ENCODE data around the gene CASKIN1.

Gene CASKIN1

DNA sequence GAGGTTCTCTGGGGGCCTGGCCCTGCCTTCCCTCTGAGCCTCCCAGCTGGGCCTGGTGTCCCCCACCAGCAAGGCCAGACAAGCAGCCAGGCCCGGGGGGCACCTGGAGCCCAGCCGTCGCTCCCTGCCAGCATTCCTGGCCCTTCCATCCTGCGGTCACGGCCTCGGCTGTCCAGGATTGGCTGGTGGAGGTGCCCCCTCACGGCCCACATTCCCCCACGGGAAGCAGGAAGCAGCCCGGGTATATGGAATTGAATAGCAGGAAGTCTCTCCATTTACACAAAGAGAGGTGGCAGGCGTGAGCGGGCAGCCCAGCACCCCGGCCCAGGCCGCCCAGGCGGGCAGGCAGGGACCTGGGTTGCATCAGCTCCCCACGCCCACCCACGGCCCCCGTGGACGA lies 26.3 kb downstream of the CASKIN1 start:
- Histone ChIP-seq H3K27ac (no peak overlapping the region), H3K9ac (no peak overlapping the region), H3K4me2 (no peak overlapping the region), H2AFZ (ENCODE audit: low read depth) (no peak overlapping the region), H3K27me3 (ENCODE audit: insufficient read depth, low read depth) (no peaks in the 10 kb centered on the region), H3K4me3 (IDR thresholded peaks at IDR 0.05; ENCODE audit: insufficient read depth, low read depth, low read length) (no peak overlapping the region), H3K79me2 (ENCODE audit: insufficient read depth, low read depth) (no peaks in the 10 kb centered on the region), H4K20me1 (ENCODE audit: insufficient read depth) (no peaks in the 10 kb centered on the region), H3K36me3 (ENCODE audit: insufficient read depth) (no peaks in the 10 kb centered on the region), H3K4me1 (ENCODE audit: low read depth, poor library complexity, severe bottlenecking) (peaks cover 11% of the 10 kb centered on the region)
- TF ChIP-seq, protein P1, sequence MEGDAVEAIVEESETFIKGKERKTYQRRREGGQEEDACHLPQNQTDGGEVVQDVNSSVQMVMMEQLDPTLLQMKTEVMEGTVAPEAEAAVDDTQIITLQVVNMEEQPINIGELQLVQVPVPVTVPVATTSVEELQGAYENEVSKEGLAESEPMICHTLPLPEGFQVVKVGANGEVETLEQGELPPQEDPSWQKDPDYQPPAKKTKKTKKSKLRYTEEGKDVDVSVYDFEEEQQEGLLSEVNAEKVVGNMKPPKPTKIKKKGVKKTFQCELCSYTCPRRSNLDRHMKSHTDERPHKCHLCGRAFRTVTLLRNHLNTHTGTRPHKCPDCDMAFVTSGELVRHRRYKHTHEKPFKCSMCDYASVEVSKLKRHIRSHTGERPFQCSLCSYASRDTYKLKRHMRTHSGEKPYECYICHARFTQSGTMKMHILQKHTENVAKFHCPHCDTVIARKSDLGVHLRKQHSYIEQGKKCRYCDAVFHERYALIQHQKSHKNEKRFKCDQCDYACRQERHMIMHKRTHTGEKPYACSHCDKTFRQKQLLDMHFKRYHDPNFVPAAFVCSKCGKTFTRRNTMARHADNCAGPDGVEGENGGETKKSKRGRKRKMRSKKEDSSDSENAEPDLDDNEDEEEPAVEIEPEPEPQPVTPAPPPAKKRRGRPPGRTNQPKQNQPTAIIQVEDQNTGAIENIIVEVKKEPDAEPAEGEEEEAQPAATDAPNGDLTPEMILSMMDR (conservative IDR thresholded peaks at IDR 0.05; ENCODE audit: low read depth, low read length) = no peak

DNA sequence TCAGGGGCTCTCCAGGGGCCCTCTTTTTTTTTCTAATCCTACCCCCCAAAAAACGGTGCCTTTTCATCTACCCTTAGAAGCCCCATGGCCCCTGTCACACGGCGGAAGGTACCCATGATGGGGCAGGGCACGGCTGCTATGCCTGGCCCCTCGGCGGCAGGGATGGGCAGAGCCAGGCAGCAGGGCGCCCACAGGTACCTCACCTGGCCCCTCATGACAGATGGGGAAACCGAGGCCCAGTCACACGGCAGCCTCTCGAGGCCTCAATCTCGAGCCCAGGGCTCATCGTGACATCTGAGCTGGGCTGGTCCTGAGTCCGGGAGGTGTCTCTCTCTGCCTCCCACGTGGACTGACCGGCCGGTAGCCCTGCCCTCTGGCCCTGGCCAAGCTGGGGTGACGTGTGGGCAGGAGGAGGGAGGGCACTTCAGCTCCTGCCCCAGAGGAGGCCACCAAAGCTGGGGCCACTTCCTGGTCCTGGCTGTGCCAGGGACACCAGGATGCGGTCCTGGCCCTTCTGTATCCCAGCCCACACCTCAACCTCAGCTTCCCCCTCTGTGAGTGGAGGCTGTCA lies 29.3 kb downstream of the CASKIN1 start:
- Histone ChIP-seq H3K79me2 (ENCODE audit: insufficient read depth, low read depth) (peaks cover 18% of the 10 kb centered on the region; the same call in 1 of the 2 replicates), H3K4me3 (IDR thresholded peaks at IDR 0.05; ENCODE audit: insufficient read depth, low read depth, low read length) (no peak overlapping the region), H3K27me3 (ENCODE audit: insufficient read depth, low read depth) (no peaks in the 10 kb centered on the region), H3K4me2 (no peak overlapping the region), H3K36me3 (ENCODE audit: insufficient read depth) (no peaks in the 10 kb centered on the region), H4K20me1 (ENCODE audit: insufficient read depth) (no peaks in the 10 kb centered on the region), H3K4me1 (ENCODE audit: low read depth, poor library complexity, severe bottlenecking) (peaks cover 11% of the 10 kb centered on the region), H2AFZ (ENCODE audit: low read depth) (no peak overlapping the region), H3K9ac (no peak overlapping the region), H3K27ac (no peak overlapping the region)
- TF ChIP-seq, protein P1 (conservative IDR thresholded peaks at IDR 0.05; ENCODE audit: low read depth, low read length) = no peak

DNA sequence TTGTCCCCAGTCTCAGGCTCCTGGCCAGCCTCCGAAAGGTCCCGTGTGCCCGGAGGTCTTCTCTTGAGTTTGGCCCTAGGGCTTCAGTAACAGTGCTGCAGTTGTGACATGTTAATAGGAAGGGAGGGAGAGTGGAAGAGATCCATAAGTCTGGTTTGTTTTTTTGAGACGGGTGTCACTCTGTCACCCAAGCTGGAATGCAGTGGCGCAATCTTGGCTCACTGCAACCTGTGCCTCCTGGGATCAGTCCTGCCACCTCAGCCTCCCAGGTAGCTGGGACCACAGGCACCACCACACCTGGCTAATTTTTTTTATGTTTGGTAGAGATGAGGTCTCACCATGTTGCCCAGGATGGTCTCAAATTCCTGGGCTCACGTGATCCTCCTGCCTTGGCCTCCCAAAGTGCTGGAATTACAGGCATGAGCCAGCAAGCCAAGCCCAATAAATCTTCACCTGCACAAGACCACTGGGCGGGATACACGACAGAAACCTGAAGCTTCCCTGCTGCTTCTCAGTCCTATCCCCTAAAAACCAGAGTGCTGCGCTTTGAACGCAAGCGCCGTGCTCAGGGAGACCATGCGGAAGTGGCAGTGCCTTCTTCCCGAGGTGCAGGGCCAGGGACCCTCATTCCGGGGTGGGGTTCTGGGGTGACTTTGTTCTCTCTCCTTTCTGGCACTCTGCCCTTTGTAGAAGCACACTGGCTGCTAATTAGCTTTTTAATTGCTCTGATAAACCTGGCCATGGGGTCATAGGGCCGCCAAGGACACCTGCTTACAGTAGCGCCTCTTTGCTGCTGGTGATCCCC lies 29.9 kb downstream of the CASKIN1 start:
- Histone ChIP-seq H3K4me3 (IDR thresholded peaks at IDR 0.05; ENCODE audit: insufficient read depth, low read depth, low read length) (no peak overlapping the region), H3K4me1 (ENCODE audit: low read depth, poor library complexity, severe bottlenecking) (peaks cover 11% of the 10 kb centered on the region), H3K36me3 (ENCODE audit: insufficient read depth) (no peaks in the 10 kb centered on the region), H3K79me2 (ENCODE audit: insufficient read depth, low read depth) (peaks cover 25% of the 10 kb centered on the region; the same call in 1 of the 2 replicates), H3K27ac (no peak overlapping the region), H2AFZ (ENCODE audit: low read depth) (no peak overlapping the region), H3K9ac (no peak overlapping the region), H3K27me3 (ENCODE audit: insufficient read depth, low read depth) (no peaks in the 10 kb centered on the region), H3K4me2 (no peak overlapping the region), H4K20me1 (ENCODE audit: insufficient read depth) (no peaks in the 10 kb centered on the region)
- TF ChIP-seq, protein P1 (conservative IDR thresholded peaks at IDR 0.05; ENCODE audit: low read depth, low read length) = no peak

DNA sequence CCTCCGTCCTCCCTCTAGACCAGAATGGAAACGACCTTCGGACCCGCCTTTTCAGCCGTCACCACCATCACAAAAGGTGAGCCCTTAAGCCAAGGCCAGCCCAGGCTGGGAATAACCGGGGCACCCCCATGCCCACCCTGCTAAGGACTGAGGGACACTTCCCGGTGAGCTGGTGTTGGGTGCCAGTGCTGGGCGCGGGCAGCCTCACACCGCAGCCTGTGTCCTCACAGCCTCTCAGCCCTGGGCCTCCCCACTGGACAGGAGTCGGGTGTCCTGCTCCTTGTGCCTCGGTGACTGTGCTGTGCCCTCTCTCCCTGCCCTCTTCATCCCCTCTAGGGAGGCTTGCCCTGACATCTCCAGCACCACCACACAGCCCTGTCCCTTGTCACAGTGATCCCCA lies 30.5 kb downstream of the CASKIN1 start:
- Histone ChIP-seq H4K20me1 (ENCODE audit: insufficient read depth) (no peaks in the 10 kb centered on the region), H2AFZ (ENCODE audit: low read depth) (no peak overlapping the region), H3K4me3 (IDR thresholded peaks at IDR 0.05; ENCODE audit: insufficient read depth, low read depth, low read length) (no peak overlapping the region), H3K27ac (no peak overlapping the region), H3K4me1 (ENCODE audit: low read depth, poor library complexity, severe bottlenecking) (peaks cover 11% of the 10 kb centered on the region), H3K27me3 (ENCODE audit: insufficient read depth, low read depth) (no peaks in the 10 kb centered on the region), H3K9ac (no peak overlapping the region), H3K79me2 (ENCODE audit: insufficient read depth, low read depth) (peaks cover 28% of the 10 kb centered on the region; the same call in 1 of the 2 replicates), H3K36me3 (ENCODE audit: insufficient read depth) (no peaks in the 10 kb centered on the region), H3K4me2 (no peak overlapping the region)
- TF ChIP-seq, protein P1 (conservative IDR thresholded peaks at IDR 0.05; ENCODE audit: low read depth, low read length) = no peak

Data from KMS-11 (cell line).